ENCODE measurements around the gene TMEM94. TPM values are rescaled to one million over a fixed set of nuclear protein-coding genes. Genes with fewer than 3 reads are reported as not detected.

TMEM94 gene
- polyA plus RNA-seq, 4 donors = 69.8 to 118 (median 80.8) TPM

- no peak for DNase-seq (ENCODE audit: low read depth in 4 of 4, low spot score in 2 of 4)
Measured at GRCh38 chr17:75547091-75547490, 90.7 kb downstream of the TMEM94 start.

GRCh38 chr17:75548813-75549212 is 92.4 kb downstream of the TMEM94 start:
- no peak for DNase-seq (ENCODE audit: low read depth in 4 of 4, low spot score in 2 of 4)

Other genes with a start within 250 kb of the TMEM94 start
- 10 to 100 TPM; 33.5 to 48.1 (median 41.0) TPM for gene GGA3, start 195.0 kb upstream of the TMEM94 start, polyA plus RNA-seq (ENCODE audit: insufficient read length in 4 of 4)
- 10 to 100 TPM; 70.7 to 86.9 (median 76.6) TPM for gene MRPS7, start 194.8 kb upstream of the TMEM94 start, polyA plus RNA-seq (ENCODE audit: insufficient read length in 4 of 4)
- gene MIF4GD, start 185.4 kb upstream of the TMEM94 start, polyA plus RNA-seq (ENCODE audit: insufficient read length in 4 of 4) = 10 to 100 TPM; 19.5 to 23.2 (median 22.1) TPM
- gene SLC25A19, start 167.2 kb upstream of the TMEM94 start, polyA plus RNA-seq (ENCODE audit: insufficient read length in 4 of 4) = 10 to 100 TPM in 1 of 4 donors, 1 to 10 TPM in 3; 7.3 to 10.2 (median 7.9) TPM
- gene GRB2, start 51.0 kb upstream of the TMEM94 start, polyA plus RNA-seq (ENCODE audit: insufficient read length in 4 of 4) = 100 to 1,000 TPM in 2 of 4 donors, 10 to 100 TPM in 2; 91.2 to 109 (median 101) TPM
- 10 to 100 TPM; 28.5 to 35.0 (median 32.4) TPM for gene CASKIN2, start 58.9 kb downstream of the TMEM94 start, polyA plus RNA-seq (ENCODE audit: insufficient read length in 4 of 4)
- 10 to 100 TPM; 38.7 to 68.8 (median 55.0) TPM for gene TSEN54, start 59.9 kb downstream of the TMEM94 start, polyA plus RNA-seq (ENCODE audit: insufficient read length in 4 of 4)
- 100 to 1,000 TPM in 1 of 4 donors, 10 to 100 TPM in 3; 40.3 to 106 (median 77.2) TPM for gene LLGL2, start 69.1 kb downstream of the TMEM94 start, polyA plus RNA-seq (ENCODE audit: insufficient read length in 4 of 4)
- 100 to 1,000 TPM in 3 of 4 donors, 10 to 100 TPM in 1; 91.3 to 262 (median 168) TPM for gene MYO15B, start 131.2 kb downstream of the TMEM94 start, polyA plus RNA-seq (ENCODE audit: insufficient read length in 4 of 4)
- gene SMIM5, start 176.8 kb downstream of the TMEM94 start, polyA plus RNA-seq (ENCODE audit: insufficient read length in 4 of 4) = 1 to 10 TPM; 5.0 to 9.9 (median 6.5) TPM
- gene RECQL5, start 210.5 kb downstream of the TMEM94 start, polyA plus RNA-seq (ENCODE audit: insufficient read length in 4 of 4) = 10 to 100 TPM; 31.6 to 59.3 (median 46.1) TPM
- gene SAP30BP, start 210.7 kb downstream of the TMEM94 start, polyA plus RNA-seq (ENCODE audit: insufficient read length in 4 of 4) = 100 to 1,000 TPM in 2 of 4 donors, 10 to 100 TPM in 2; 89.1 to 103 (median 97.9) TPM

Data from left renal cortex interstitium (tissue), 4 donors.